ELF-1 (cell line): Measurements from ENCODE around the gene DUSP7.

ENCODE experiments used
- DNase-seq: peaks from one replicate; pipeline ENCODE4 v3.0.0-alpha.2; 2016; ENCODE audit warnings: low read depth, low spot score

DUSP7 gene

DNA sequence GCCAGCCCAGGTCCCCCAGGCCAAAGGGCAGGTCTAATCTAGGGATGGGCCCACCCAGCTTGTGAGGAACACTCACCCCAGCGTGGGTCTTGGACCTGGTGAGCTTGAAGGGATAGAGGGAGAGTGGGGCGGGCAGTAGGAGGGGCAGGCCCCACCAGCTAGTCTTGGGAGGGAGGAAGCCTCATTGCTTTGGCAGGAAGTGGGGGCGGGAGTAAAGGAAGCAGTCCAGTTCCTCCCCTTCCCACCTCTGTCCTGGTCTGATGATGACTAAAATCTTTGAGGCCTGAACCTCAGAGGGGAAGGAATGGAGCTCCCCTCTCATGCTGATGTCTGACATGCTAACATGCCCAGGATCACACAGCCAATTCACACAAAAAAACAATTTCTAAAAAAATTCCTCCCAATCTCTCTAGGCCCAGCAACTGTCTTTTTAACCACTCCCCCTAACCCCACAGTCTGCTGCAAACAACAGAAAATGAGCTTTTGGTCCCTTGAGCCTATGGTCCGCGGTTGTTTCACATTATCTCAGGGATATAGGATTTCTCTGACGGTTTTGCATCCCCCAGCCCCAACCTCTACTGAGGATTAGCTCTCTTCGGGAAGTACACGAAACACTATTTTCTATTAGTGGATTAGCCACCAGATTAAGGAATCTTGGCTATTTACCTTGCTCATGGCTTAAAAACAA is 30.7 kb upstream of the DUSP7 start:
- no peak for DNase-seq

DNA sequence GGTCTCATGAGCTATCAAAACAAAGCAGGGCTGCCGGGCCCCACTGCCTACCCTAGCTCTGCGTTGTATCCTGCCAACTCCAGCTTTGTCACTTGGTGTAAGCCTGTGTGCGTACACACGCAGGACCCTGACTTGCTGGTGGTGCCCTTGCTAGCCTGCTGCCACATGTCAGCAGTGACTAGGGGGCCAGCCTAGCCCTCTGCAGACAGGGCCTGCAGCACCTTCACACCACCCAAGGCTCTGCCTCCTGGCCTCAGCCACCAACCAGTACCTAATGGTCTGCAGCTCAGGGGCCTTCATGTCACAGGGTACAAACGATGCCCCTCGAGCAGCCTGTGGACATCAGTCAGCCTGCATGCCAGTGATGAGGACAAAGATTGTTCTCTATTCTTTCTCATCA is 30.1 kb upstream of the DUSP7 start:
- no peak for DNase-seq

DNA sequence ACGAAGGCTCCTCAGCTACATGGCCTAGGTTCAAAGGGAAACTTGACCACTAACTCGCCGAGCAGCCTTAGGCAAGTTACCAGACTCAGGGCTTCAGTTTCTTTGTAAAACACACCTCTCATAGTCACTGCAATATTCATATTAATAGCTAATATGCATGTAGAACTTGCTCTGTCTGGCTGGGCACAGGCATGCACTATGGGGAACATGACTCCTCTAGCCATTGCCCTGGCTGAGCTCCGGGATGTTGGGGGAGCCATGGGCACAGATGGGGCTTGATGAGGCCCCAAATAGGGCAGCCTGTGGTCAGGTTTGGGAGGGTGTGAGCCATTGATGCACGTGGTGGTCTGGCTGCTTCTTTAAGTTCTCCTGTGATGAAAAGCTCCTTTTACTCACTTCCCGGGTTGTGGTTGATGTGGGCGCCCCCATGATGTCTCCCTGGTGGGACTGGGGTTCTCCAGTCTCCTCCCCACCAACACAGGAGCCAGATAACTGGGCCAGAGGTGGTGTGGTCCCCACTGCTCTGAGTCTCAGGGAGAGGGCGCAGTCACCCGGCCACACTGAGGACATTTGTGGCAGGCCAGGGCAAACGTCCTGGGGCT is 29.4 kb upstream of the DUSP7 start:
- DNase-seq: no peak

DNA sequence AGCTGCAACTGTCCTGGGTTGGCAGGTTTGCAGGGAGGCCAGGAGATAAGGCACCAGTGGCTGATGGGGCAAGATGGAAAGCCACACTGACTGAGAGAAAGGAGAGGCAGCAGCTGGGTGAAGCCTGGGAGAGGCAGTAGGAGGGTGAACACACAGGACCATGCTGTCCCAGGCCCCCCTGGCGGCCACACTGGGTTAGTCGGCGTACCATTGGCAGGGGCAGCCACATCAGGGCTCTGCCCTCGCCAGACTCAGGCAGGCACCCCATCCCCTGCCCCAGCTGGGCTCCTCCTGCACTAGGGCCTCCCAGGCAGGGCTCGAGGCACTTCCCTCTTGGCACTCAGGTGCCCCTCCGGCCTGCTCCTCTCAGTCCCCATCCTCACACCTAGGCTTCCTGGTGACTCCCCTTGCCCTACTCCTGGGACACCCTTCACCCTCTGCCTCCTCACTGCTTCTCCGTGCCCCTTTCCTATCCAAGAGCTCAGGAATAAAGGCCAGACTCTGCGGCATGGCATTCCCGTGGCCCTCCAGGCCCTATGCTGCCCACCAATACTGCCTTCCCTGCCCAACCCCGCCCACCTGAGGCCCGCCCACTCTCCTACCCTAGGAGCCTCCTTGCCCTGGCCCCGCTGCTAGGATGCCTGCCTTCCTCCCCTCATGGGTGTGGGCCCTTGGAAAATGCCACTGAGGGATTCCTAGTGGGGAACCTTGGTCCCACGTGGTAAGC is 28.7 kb upstream of the DUSP7 start:
- DNase-seq: no peak

DNA sequence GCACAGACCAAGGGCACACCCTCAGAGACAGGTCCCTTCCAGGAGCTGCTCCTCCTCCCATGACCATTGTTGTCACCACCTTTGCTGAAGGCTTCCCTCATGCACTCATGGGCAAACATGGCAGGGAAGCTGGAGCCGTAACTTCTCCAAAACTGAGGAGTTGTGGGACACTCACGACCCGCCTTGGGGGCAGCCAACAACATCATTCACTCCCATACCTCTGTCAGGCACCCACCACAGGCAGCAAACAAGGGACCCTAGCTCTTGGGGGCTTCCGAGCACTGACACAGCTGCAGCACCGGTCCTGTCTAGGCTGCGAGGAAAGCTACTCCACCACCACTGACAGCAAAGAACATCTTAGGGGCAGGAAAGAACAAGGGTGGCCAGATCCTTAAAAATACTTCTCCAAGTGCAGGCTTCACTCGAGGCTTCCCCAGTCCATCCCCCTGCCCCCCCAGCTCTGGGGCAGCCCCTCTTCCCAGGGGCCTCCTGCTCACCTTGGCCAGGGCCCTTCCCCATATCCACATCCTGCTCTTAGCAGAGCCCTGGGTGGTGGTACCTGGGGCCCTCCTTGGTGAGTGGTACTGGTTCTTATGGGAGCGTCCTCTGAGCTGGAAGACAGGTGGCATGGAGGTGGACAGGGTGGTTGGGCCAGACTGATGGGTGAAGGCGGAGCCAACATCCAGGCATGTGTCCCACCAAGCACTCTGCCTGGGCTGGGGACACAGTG is 28.0 kb upstream of the DUSP7 start:
- DNase-seq: no peak

DNA sequence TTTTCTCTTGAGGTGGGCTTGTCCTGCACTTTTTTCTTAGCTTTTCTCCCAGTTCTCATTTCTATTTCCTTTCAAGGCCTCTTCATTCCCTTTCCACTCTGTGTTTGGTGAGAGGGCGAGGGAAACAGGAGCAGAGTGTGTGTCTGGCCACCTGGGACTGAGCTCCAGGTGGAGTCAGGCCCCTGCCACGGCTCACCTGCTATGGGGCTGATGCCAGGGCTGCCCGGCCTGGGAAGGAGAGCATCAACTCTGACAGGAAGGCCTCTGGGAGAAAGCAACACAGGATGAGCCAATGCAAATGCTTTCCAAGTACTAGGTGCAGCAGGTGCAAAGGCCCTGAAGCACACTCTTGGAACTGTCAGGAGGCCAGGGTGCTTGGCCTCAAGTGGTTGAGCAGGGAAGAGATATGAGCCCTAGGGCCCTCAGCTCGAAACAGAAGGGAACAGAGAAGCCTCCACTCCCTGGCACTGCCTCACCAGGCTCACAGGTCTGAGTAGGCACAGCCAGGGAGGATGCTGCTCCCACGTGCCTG is 27.3 kb upstream of the DUSP7 start:
- DNase-seq: no peak

DNA sequence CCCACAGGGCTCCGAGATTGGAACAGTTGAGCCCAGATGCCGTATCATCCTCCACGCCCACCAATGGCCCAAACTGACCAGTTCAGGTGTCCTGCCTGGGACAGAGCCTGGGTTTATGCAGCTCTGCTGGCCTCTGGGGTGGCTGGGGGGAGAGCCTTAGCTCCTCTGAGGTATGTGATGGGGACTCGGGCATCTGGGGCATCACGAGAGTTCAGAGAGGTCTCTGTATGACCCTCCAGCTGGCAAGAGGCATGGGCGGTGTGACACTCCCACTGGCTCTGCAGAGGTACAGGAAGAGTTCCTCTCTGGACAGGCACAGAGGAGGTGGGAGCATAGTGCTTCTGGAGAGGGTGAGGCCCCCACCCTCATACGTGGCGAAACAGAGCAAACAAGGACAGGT is 26.6 kb upstream of the DUSP7 start:
- no peak for DNase-seq

DNA sequence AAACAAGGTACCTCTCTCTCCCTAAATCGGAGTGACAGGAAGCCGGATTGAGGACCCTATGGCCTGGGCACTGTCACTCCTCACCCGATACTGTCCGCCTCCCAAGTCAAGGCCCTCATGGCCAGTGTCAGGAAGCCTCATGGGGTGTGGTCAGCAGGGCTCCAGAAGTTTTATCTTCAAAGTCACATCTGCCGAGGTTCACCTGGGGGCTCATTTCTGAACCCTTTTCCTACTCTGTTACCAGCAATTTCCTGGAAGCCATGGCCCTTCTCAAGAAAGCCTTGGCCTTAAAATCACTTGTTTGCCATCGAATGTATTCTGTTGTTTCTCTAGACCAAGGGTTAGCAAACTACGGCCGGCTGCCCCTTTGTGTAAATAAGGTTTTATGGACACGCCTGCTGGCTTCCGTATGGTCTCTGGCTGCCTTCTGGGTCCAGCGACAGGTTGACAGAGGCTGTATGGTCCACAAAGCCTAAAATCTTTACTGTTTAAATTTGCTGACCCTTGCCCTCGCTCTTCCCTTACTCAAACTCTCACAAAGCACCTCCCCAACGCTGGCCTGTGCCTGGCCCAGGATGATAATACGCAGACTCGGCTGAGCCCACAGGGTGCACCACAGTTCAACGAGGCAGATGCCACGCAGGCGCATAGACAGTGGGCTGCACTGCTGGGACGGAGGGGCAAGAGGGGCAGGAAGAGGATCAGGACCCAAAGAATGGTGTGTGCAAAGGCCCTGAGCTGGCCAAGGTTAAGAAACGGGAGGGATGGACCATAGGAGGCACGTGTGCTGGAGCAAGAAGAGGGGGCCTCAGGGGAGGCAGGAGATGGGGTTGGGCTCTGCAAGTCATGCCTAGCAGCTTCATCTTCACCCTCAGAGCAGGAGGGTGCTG is 24.7 kb upstream of the DUSP7 start:
- no peak for DNase-seq

DNA sequence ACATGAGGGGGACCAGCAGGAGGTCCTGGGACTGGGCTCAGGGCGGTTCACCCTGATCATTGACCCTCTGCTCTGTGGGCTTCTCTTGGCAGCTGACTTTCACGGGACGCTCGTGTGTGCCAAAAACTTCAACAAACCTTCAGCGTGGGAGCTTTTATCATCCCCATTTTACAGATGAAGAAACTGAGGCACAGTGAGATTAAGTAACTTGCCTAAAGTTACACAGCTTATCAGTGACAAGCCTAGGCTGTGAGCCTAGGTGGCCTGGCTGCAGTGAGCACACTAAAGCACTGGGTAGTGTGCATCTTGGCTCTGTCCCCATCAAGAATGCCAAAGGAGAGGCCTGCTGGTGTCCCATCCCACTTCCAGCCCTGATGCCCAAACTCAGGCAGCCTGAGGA is 23.6 kb upstream of the DUSP7 start:
- no peak for DNase-seq

DNA sequence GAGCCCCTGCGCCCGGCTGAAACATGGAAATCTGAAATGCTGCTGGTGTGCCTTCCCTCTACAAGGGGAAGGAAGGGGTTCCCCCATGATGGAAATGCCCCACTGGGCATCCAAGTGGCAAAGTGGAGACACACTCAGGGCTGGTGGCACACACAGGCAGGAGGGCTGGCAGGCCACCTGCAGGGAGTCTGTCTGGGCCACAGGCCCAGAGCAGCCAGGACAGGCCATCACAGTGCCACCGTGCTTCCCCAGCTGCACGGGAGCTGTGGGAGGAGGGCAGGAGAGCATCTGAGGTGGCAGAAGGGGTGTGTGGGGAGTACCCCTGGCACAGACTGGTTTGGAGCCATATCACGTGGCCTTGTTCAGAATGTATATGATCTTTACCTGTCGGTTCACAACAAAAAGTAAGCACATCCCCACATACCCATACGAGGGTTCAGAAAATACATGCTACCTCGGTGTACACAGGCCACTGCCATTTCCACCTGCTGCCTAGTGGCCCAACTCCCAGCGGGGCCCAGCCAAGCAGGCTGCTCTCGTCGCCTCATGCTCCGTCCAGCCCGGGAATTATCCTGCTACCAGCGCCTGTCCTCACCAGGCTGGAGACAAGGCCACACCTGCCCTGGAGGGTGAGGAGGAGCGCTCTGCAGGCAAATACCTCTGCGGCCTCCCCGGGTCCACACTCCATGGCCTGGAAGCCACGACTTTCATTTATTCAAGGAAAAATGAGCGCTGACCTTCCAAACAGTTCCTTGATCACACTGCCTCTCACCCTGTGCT is 22.6 kb upstream of the DUSP7 start:
- no peak for DNase-seq

DNA sequence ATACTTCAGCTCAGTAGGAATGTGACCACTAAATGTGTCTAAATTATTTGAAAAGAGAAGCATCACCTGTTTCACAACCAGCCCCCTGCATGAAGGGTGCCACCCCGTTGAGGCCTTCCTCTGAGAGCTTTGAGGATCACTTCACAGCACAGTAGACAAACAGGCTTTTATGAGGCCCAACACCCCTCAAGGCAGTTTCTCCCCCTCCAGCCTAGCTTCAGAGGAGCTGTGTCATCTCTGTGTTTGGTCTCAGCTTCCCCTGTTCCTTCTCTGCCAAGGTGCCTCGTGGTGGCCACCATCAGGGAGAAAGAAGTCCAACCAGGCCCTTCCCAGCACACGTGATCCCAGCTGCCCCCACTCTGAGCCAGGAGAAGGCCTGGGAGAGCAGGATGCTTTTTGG is 21.6 kb upstream of the DUSP7 start:
- peak; percentile 58 for DNase-seq

DNA sequence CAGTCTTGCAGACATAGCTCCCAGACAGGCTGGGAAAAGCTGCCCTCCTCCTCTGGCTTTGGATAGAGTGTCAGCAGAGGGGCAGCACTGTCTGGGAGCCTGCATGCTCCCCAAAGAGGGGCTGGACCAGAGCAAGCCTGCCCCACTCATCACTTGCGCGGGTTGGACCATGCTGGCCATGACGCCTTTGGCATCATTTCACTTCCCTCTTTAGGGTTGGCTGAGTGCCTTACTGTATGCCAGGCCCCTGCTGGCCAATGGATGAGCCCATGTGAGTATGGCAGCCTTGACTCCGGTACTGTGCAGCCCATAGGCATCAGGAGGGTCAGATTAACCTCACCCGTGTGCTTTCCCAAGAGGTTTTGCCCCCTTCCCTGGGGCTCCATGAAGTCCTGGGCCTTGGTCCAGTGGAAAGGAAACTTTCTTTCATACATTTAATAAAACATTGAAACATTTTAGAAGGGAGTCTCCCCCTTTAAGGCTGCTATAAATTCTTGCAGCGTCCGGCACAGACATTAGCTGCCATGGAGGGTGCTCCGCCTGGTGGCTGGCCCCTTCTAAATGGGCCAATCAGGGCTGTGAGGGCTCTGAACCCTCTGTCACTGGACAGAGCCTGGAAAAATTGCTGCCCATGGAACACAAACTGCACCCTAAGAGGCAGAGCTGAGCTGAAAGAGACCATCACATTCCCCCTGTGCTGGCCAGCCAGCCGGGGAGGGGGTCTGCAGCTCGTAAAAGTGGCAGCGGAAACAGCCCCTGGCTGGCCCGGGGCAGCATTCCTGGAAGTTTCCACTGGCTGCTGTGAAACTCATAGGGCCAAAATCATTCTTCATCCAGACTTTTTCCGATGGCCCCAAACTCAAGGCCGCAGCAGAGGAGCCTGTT is 20.8 kb upstream of the DUSP7 start:
- DNase-seq: peak; percentile 76

DNA sequence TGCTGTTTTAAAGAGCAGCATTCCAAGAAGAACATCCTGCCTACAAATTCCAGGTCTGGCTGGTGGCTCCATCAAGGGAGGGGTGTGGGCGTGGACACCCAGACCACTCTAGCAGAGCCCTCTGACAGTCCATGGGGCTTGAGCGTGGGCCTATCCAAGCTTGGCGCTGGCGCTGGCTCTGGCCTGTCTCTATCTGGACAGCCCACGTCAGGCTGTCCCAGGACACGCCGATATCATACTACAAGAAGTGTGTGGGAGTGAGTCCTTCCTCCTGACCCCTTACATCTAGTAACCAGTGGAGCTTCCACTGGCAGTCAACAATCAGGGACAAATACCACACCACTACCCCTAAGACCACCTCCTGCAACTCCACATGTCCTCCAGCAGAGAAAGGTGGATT is 17.1 kb upstream of the DUSP7 start:
- DNase-seq: no peak

DNA sequence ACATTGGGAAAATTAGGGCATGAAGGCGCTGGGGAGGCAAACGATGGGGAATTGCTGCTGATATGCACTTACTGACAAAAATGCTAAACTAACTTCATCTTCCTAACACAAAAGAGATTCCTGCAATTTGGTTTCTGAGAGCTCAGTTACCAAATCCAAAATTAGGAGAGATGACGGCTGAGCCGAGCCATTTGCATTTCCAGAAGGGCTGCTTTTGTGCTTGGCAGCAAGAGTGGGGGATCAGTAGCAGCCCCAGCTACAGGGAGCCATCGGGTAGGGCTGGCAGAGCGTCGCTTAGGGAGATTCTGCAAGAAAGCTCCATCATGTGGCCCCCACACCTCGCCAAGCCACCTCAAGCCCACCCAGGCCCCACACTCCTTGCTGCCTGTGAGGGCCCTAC is 16.1 kb upstream of the DUSP7 start:
- DNase-seq: no peak

DNA sequence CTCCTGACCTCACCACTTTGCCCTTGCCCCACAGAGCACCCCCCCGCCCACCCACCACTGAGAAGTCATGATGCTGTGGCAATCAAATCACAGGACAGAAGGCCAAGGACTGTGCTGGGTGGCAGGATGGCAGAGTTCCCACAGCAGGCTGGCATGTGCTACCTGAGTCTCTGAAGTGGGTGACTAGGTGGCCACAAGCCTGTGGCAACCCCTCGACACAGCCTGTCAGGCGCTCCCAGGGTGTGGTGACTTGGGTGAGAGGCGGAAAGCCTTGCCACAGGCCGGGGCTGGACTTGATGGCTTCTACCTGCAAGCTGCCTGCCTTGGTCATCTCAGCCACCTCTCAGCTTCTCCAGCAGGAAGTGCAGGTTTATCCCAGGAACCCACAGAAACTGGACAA is 15.6 kb upstream of the DUSP7 start:
- DNase-seq: no peak

DNA sequence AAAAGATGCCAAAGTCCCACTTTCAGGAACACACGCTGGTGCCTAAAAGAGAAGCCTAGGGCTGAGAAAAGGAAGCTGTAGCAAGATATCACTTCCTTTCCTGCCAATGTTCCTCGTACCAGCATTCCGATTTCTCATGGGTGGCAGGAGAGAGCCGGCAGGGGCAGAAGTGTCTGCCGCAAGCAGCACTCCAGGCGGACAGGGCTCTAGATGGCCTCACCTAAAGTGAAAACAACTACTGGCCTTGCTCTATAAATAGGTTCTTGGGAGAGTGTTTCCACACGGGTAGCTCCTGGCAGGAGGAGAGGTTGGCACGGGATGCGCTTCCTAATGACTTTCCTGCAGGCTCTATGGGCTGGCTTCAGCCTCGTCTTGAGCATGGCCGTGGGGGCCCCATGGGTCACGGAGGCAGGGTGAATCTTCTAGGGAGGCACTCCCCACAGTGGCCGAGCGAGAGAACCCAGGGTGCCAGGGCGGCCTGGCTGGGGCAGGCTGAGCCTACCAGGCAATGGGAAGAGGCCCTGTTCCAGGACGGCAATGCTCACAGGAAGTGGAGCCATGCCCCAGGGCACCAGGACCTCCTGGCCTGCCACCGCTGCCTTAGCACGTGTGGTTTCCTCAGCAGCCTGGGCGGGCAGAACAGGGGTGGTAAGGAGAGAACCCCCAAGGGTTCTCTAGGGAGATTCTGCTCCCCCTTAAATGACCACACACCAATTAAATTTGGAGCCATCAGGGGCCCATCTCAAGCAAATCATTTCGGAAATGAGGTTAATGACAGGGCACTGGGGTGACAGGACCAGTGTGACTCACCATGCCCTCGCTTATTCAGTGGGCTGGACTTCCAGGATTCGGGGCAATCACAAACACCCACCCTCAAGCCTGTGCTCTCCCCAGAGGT is 14.6 kb upstream of the DUSP7 start:
- DNase-seq: no peak

DNA sequence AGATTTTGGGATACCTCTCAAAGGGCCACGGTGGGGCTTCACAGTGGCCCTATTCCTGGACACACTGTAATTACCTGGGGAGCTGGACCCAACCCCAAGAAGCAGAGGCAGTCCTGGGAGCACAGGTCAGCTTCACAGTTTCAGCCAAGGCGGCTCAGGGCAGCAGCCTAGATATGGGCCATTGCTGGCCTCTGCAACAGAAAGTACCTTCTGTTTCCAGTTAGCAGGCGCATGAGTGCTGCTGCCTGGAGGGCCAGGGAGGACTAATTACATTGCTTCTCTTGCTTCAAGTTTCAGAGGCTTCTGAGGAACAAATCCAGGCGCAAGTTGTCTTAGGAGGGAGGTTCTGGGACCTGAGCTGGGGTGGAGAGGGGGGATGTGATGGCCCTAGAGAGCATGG is 13.5 kb upstream of the DUSP7 start:
- DNase-seq: no peak

DNA sequence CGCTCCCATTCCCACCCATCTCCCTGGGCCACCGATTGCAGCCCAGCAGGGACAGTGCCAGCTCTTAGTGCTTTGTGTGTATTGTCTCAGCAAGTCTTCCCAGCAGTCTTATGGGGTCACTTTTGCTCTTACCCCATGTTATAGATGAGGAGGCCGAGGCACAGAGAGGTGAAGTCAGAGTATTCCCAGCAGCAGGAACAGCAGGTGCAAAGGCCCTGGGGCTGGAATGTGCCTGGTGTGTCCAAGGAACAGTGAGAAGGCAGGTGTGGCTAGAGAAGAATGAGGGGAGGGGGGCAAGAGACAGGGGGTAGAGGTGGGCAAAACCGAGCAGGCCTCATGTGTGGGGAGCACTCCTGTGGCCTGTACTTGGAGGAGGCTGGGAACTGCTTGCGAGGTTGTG is 12.8 kb upstream of the DUSP7 start:
- no peak for DNase-seq
